ENCODE data around the gene CHD8. TPM values are rescaled to one million over a fixed set of nuclear protein-coding genes. Genes with fewer than 3 reads are reported as not detected.

The CHD8 gene
- total and polyA plus RNA-seq, 2 of the 13 experiments (the other 11 are each of a cell fraction or from before 2014, with no cell fraction given) = 35.1 to 79.6 TPM

GRCh38 chr14:21476925-21477681 lies 21.2 kb upstream of the CHD8 start, which contains the start of the genes RAB2B and TOX4 (continued):
- TF ChIP-seq ZNF382 (CRISPR knock-in tag; IDR thresholded peaks at IDR 0.05; ENCODE audit: borderline replicate concordance) (no peak), NFYC (CRISPR knock-in tag; IDR thresholded peaks at IDR 0.05) (peak; percentile 94), AKNA (CRISPR knock-in tag; IDR thresholded peaks at IDR 0.05; ENCODE audit: borderline replicate concordance) (no peak), PAXIP1 (CRISPR knock-in tag; conservative IDR thresholded peaks at IDR 0.05) (peak; percentile 71), ISX (CRISPR knock-in tag; conservative IDR thresholded peaks at IDR 0.05) (no peak), HOXA5 (CRISPR knock-in tag; IDR thresholded peaks at IDR 0.05) (peak; percentile 92), ZNF883 (CRISPR knock-in tag; IDR thresholded peaks at IDR 0.05; ENCODE audit: not compliant biosample characterization) (peak; percentile 89), ZNF256 (CRISPR knock-in tag; conservative IDR thresholded peaks at IDR 0.05) (0 out of 2 replicates have a peak, but pooled peaks have one; percentile 69), TFE3 (CRISPR knock-in tag; IDR thresholded peaks at IDR 0.05) (peak; percentile 80), AGO2 (optimal IDR thresholded peaks at IDR 0.05; ENCODE audit: low read depth, low read length) (no peak), CBX5 (CRISPR knock-in tag; IDR thresholded peaks at IDR 0.05; ENCODE audit: borderline replicate concordance) (peak; percentile 93; the same call in 1 of the 2 replicates), FOSL2 (CRISPR knock-in tag; IDR thresholded peaks at IDR 0.05) (peak; percentile 82), HNF1B (CRISPR knock-in tag; IDR thresholded peaks at IDR 0.05) (peak; percentile 91), ZNF317 (CRISPR knock-in tag; IDR thresholded peaks at IDR 0.05) (peak; percentile 95)
